Measurements from ENCODE around the gene SVEP1.
"Not testable (repeated sequence)": the region's sequence is repeated elsewhere in the genome, so short reads cannot be mapped to it uniquely, and the experiment has no call there.

Gene SVEP1

GRCh38 chr9:110370315-110370714 is 209.2 kb downstream of the SVEP1 start:
- no peak for DNase-seq (ENCODE audit: low read depth in 2 of 2)

GRCh38 chr9:110364451-110364850 is 215.1 kb downstream of the SVEP1 start:
- no peak for DNase-seq (ENCODE audit: low read depth in 2 of 2)

GRCh38 chr9:110358992-110359391 is 220.5 kb downstream of the SVEP1 start:
- DNase-seq (ENCODE audit: low read depth in 2 of 2), result not testable (repeated sequence)

- no peak for DNase-seq (ENCODE audit: low read depth in 2 of 2)
Measured at GRCh38 chr9:110357505-110357904, 222.0 kb downstream of the SVEP1 start.

- DNase-seq (ENCODE audit: low read depth in 2 of 2), result no peak
Measured at GRCh38 chr9:110356639-110357395, 222.7 kb downstream of the SVEP1 start.

GRCh38 chr9:110355911-110356310 is 223.6 kb downstream of the SVEP1 start:
- DNase-seq (ENCODE audit: low read depth in 2 of 2), result no peak

GRCh38 chr9:110351009-110351467 is 228.5 kb downstream of the SVEP1 start:
- no peak for DNase-seq (ENCODE audit: low read depth in 2 of 2)

GRCh38 chr9:110346325-110346724 is 233.2 kb downstream of the SVEP1 start:
- DNase-seq (ENCODE audit: low read depth in 2 of 2), result no peak

- no peak for DNase-seq (ENCODE audit: low read depth in 2 of 2)
Measured at GRCh38 chr9:110344821-110345220, 234.7 kb downstream of the SVEP1 start.

- DNase-seq (ENCODE audit: low read depth in 2 of 2), result no peak
Measured at GRCh38 chr9:110343551-110343950, 236.0 kb downstream of the SVEP1 start.

GRCh38 chr9:110340306-110340705 is 239.2 kb downstream of the SVEP1 start:
- no peak for DNase-seq (ENCODE audit: low read depth in 2 of 2)

- DNase-seq (ENCODE audit: low read depth in 2 of 2), result no peak
Measured at GRCh38 chr9:110338143-110338542, 241.4 kb downstream of the SVEP1 start.

- DNase-seq (ENCODE audit: low read depth in 2 of 2), result no peak
Measured at GRCh38 chr9:110337727-110338126, 241.8 kb downstream of the SVEP1 start, which contains the start of gene TXNDC8. Gene TXNDC8, minus strand, starts transcription at chr9:110337863.

GRCh38 chr9:110336363-110336762 is 243.2 kb downstream of the SVEP1 start:
- DNase-seq (ENCODE audit: low read depth in 2 of 2), result no peak

GRCh38 chr9:110334871-110335270 is 244.7 kb downstream of the SVEP1 start:
- DNase-seq (ENCODE audit: low read depth in 2 of 2), result no peak

GRCh38 chr9:110334183-110334582 is 245.4 kb downstream of the SVEP1 start:
- DNase-seq (ENCODE audit: low read depth in 2 of 2), result no peak

GRCh38 chr9:110332766-110333165 is 246.8 kb downstream of the SVEP1 start:
- no peak for DNase-seq (ENCODE audit: low read depth in 2 of 2)

GRCh38 chr9:110330484-110331105 is 248.9 kb downstream of the SVEP1 start:
- no peak for DNase-seq (ENCODE audit: low read depth in 2 of 2)

- DNase-seq (ENCODE audit: low read depth in 2 of 2), result no peak
Measured at GRCh38 chr9:110329639-110330230, 249.8 kb downstream of the SVEP1 start.

GRCh38 chr9:110328763-110329162 is 250.8 kb downstream of the SVEP1 start:
- no peak for DNase-seq (ENCODE audit: low read depth in 2 of 2)

- no peak for DNase-seq (ENCODE audit: low read depth in 2 of 2)
Measured at GRCh38 chr9:110327716-110328115, 251.8 kb downstream of the SVEP1 start.

GRCh38 chr9:110323818-110324217 is 255.7 kb downstream of the SVEP1 start:
- no peak for DNase-seq (ENCODE audit: low read depth in 2 of 2)
